Fibroblast of villous mesenchyme (primary cell): ENCODE results near the gene RPTOR. TPM values are rescaled to one million over a fixed set of nuclear protein-coding genes. Genes with fewer than 3 reads are reported as not detected.

ENCODE experiments used
- DNase-seq: peaks from one replicate; pipeline ENCODE4 v3.0.0-alpha.2; 2010; ENCODE audit warnings: low read depth
- H3K4me3 ChIP-seq: 2 replicates; pipeline ENCODE4 v1.5.1; 2011; ENCODE audit warnings: low read depth, mild to moderate bottlenecking, low read length
- total RNA-seq: library from RNA; depleted of rRNA; stranded (reverse); fragments of >200 nt; gene quantifications from 2 replicates; pipeline ENCODE4 v1.2.3, GENCODE V29; 2012
- TF ChIP-seq, protein P1 (sequence below): IDR thresholded peaks from 2 replicates; pipeline ENCODE4 v1.5.1; 2012; ENCODE audit warnings: low read depth, mild to moderate bottlenecking, low read length; ENCODE audit not compliant: insufficient read depth

The RPTOR gene
- total RNA-seq, 1 donor, result 35.8 TPM

DNA sequence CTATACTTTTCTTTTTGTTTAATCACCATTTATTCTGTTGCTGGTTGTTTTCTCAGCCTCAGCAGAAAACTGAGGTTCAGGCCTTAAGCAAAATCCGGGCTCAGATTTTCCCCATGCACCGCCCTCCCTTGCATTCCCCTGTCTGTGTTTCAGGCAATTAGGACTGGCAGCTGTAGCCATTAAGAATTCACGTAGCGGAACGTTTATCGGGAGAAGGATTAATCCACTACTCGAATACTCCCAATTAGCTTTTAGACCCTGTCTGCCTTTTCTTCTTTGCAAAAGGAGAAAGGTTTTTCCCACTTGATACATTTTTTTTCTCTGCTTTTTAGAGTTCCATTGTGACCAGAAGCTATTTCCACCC is 173.1 kb downstream of the RPTOR start:
- DNase-seq, result no peak
- TF ChIP-seq, protein P1, sequence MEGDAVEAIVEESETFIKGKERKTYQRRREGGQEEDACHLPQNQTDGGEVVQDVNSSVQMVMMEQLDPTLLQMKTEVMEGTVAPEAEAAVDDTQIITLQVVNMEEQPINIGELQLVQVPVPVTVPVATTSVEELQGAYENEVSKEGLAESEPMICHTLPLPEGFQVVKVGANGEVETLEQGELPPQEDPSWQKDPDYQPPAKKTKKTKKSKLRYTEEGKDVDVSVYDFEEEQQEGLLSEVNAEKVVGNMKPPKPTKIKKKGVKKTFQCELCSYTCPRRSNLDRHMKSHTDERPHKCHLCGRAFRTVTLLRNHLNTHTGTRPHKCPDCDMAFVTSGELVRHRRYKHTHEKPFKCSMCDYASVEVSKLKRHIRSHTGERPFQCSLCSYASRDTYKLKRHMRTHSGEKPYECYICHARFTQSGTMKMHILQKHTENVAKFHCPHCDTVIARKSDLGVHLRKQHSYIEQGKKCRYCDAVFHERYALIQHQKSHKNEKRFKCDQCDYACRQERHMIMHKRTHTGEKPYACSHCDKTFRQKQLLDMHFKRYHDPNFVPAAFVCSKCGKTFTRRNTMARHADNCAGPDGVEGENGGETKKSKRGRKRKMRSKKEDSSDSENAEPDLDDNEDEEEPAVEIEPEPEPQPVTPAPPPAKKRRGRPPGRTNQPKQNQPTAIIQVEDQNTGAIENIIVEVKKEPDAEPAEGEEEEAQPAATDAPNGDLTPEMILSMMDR, result no peak
- H3K4me3 ChIP-seq, result no peak overlapping the region

DNA sequence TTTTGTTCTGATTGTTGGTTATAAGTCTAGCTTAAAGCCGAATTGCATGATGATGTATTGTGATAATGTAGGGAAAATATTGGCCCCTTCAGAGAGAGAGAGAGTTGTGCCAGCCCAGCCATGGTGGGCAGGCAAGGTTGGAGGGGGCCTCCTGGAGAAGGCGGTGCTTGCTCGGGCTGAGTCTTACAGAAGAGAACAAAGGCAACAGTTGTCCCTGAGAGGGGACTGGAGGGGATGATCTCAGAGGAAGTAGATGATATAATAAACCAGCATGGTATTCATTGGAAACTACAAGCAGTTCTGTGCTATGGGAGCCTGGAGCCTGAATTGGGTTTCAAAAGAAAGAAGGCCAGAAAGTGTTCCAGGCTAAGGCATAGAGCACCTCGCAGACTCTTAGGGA is 173.8 kb downstream of the RPTOR start:
- TF ChIP-seq, protein P1, result no peak
- DNase-seq, result no peak
- no peak overlapping the region for H3K4me3 ChIP-seq

DNA sequence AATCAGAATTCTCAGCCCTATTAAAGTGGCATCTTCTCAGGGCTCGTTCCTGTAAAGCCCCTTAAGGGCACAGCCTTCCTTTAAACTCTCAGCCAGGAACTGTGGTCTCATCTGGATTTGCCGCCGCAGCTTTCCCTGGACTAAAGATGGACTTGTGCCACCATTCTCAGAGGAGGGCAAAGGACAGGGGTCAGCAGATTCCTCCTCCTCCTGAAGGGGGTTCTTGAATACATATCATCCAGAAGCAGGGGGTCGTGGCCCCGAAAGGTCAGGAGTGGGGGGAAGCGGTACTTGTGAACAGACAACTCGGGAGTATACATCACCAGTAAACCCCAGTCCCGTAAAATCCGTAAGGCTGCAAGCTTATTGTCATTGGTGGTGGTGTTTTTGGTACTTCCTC is 174.8 kb downstream of the RPTOR start:
- TF ChIP-seq, protein P1, result no peak
- no peak for DNase-seq
- H3K4me3 ChIP-seq, result no peak overlapping the region

DNA sequence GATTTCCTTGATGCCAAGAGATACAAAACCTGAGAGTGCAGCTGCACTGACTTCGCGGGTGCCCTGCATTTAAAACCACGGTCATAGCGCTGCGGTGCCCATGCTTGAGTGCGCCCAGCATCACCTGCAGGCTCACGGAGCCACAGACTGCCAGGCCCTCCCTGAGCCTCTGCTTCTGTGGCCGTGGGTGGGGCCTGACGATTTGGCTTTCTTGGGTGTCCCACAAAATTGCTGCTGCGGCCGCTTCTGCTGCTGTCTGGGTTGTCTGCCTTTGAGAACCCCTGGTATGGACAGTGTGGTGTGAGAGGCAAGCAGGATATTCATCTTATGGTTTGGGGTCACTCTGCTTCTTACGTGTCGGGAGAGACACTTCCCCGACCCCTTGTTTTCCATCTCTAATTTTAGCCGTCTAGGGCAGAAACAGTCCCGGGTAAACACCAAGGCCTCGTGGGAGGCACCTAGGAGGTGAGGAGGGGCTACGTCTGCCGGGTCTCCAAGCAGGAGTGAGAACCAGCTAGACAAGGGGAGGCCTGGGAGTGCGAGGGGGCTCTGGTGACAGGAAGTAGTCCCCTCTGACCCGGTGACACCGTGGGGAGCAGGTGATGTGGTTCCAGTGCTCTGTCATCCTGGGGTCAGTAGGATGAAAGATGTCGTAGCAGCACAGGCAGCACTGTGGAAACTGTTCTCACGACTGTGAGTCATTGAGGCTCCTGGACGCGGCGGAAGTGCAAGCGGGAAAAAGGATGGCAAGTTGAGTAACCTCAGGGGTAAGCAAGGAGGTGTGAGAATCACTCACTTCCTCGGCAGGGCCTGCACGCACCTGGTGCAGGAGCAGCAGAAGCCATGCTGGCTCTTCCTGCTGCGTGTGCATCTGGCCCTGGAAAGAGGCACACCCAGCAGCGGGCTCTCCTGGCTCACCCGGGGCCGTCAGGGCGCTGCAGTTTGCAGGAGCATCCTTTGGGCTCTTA is 176.3 kb downstream of the RPTOR start:
- H3K4me3 ChIP-seq, result no peak overlapping the region
- TF ChIP-seq, protein P1, result no peak
- DNase-seq, result peak; percentile 87

DNA sequence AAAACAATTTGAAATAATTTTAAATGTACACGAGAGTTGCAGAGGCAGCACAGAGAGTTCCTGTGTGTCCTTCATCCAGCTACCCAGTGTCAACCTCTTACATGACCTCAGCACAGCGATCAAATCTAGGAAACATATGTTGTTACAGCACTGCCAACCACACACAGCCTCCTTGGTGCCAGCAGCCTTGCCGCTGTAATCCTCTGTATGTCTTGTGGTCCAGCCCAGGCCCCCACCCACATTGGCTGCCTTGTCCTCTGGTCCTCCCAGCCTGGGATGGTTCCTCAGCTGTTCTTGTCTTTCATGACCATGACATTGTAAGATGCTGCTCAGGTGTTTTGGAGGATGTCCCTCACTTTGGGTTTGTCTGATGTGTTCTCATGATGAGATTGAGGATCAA is 178.0 kb downstream of the RPTOR start:
- H3K4me3 ChIP-seq, result no peak overlapping the region
- no peak for DNase-seq
- TF ChIP-seq, protein P1, result no peak

DNA sequence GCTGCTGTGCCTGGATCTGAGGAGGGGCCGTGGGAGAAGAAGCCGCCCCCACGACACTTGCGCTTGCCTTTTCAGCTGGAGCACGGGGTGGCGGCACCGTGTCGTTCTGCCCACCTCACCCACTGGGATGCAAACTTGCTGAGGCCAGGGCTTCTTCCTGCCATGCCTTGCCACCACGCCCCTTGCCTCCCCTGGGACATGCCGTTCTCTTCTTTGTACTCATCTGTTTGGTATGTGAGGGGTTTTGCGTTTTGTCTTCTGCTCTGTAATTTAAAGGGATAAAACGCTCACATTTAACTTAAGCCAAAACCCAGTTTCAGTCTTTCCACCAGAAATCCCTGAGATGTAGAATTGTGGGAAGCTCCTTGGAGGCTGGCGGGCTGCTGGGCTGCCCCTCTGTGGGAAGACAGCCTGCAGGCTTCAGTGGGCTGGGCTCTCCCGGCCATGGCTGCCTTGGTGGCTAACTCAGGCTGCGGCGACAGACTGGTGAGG is 180.2 kb downstream of the RPTOR start:
- peak; percentile 89 for DNase-seq
- H3K4me3 ChIP-seq, result peak overlapping the region; percentile 33
- TF ChIP-seq, protein P1, result no peak
